HepG2 (cell line): ENCODE measurements around the gene PATL1. TPM values are rescaled to one million over a fixed set of nuclear protein-coding genes. Genes with fewer than 3 reads are reported as not detected.

Source experiments
- ATAC-seq: fragments of 200-7000 bp; cut with Tn5 transposase; 3 replicates; pipeline ENCODE4 v1.9.1; 2020; ENCODE audit warnings: mild to moderate bottlenecking, moderate library complexity
- BruUV-seq: library from RNA; stranded (reverse); fragments of 400-500 nt; replicated peaks from 2 replicates; lab custom pipeline; 2021; lab: Mats Ljungman, UMichigan
- CTCF ChIA-PET: fragments of 300-600 bp; formaldehyde crosslinking; extraction: SDS; loops from one replicate; lab custom pipeline; 2021; ENCODE audit warnings: low total read pairs, inconsistent platforms, low intra/inter-chr PET ratio; lab: Yijun Ruan, JAX
- POLR2A ChIA-PET: fragments of 350-600 bp; sonication (Branson Sonifier 250); formaldehyde crosslinking; loops from one replicate; lab custom pipeline; 2020; ENCODE audit warnings: antibody characterized with exemption, inconsistent platforms; lab: Yijun Ruan, JAX
- DNase-seq: peaks from one replicate; pipeline ENCODE4 v3.0.0-alpha.2; 2015; ENCODE audit warnings: low spot score
- FAIRE-seq: peaks from 3 replicates; lab custom pipeline; 2011; peaks lifted over from hg19 to GRCh38; lab: Jason Lieb, UNC
- H2AFZ ChIP-seq: one replicate; pipeline ENCODE4 v1.6.1; 2011; ENCODE audit warnings: low read length, inconsistent platforms
- H3K27ac ChIP-seq: fragments of 300-600 bp; 3 replicates; pipeline ENCODE4 v1.8.0; 2011; ENCODE audit warnings: mixed run types, mild to moderate bottlenecking, mixed read lengths, low read length, inconsistent platforms; ENCODE audit not compliant: insufficient read depth; ENCODE audit errors: extremely low read length
- H3K27me3 ChIP-seq, 2 experiments: fragments of 200-600 bp in 1 of 2; 2 replicates in 1 of 2; 3 replicates in 1 of 2; pipeline versions ENCODE4 v1.6.0 to v1.8.0; 2011; ENCODE audit warnings: low read length in 2 of 2, mild to moderate bottlenecking in 2 of 2, moderate library complexity in 2 of 2, inconsistent platforms in 1 of 2; ENCODE audit not compliant: insufficient read depth in 2 of 2, control insufficient read depth in 1 of 2
- H3K36me3 ChIP-seq, 2 experiments: fragments of 200-600 bp in 1 of 2; replicated peaks in 1 of 2; 2 replicates in 1 of 2; 3 replicates in 1 of 2; pipeline versions ENCODE4 v1.5.1 to v1.8.0; 2011; ENCODE audit warnings: low read length in 2 of 2, inconsistent platforms in 1 of 2; ENCODE audit not compliant: insufficient read depth in 2 of 2, control insufficient read depth in 1 of 2
- H3K4me1 ChIP-seq: 2 replicates; pipeline ENCODE4 v1.5.1; 2012; ENCODE audit warnings: low read length, inconsistent platforms; ENCODE audit not compliant: insufficient read depth
- H3K4me2 ChIP-seq: 2 replicates; pipeline ENCODE4 v1.6.0; 2011; ENCODE audit warnings: low read depth, low read length, inconsistent platforms
- H3K4me3 ChIP-seq, 3 experiments: fragments of 200-600 bp in 1 of 3; sonication (generic), shearing (Covaris generic) in 1 of 3; replicated peaks in 1 of 3; 2 replicates each; pipeline ENCODE4 v1.5.1; 2011 to 2016; ENCODE audit warnings: low read length in 3 of 3, inconsistent platforms in 2 of 3, low read depth in 2 of 3, mild to moderate bottlenecking in 2 of 3, control low read depth in 1 of 3, mixed read lengths in 1 of 3; ENCODE audit not compliant: insufficient read depth in 1 of 3
- H3K79me2 ChIP-seq: one replicate; pipeline ENCODE4 v1.6.1; 2011; ENCODE audit warnings: low read length, inconsistent platforms; ENCODE audit not compliant: insufficient read depth
- H3K9ac ChIP-seq: 2 replicates; pipeline ENCODE4 v1.6.0; 2011; ENCODE audit warnings: mild to moderate bottlenecking, low read depth, low read length, inconsistent platforms; ENCODE audit not compliant: insufficient read depth
- H3K9me3 ChIP-seq: 2 replicates; pipeline ENCODE4 v1.5.1; 2012; ENCODE audit warnings: mild to moderate bottlenecking, low read length
- H4K20me1 ChIP-seq: 2 replicates; pipeline ENCODE4 v1.6.0; 2011; ENCODE audit warnings: inconsistent platforms, mild to moderate bottlenecking, low read length, moderate library complexity; ENCODE audit not compliant: insufficient read depth
- CCDC6 ChIP-seq: sonication (generic); formaldehyde crosslinking; IDR thresholded peaks from 2 replicates; pipeline ENCODE4 v1.8.1; 2022; ENCODE audit warnings: mild to moderate bottlenecking, missing genetic modification reagents, moderate library complexity
- FOXP1 ChIP-seq, 2 experiments: fragments of 450-650 bp in 1 of 2; IDR thresholded peaks; 2 replicates each; pipeline ENCODE4 v1.6.1; 2017 to 2018; ENCODE audit warnings: antibody characterized with exemption in 1 of 2
- KMT2A ChIP-seq: sonication (generic); formaldehyde crosslinking; IDR thresholded peaks from 2 replicates; pipeline ENCODE4 v1.4.0; 2020; ENCODE audit warnings: missing genetic modification reagents
- NFAT5 ChIP-seq: sonication (generic); formaldehyde crosslinking; IDR thresholded peaks from 2 replicates; pipeline ENCODE4 v1.4.0; 2020; ENCODE audit warnings: missing genetic modification reagents
- NFIC ChIP-seq: IDR thresholded peaks from 2 replicates; pipeline ENCODE4 v1.6.1; 2012; ENCODE audit warnings: mild to moderate bottlenecking, low read length, inconsistent platforms
- RNF219 ChIP-seq: sonication (generic); formaldehyde crosslinking; IDR thresholded peaks from 2 replicates; pipeline ENCODE4 v1.5.0; 2020; ENCODE audit warnings: mild to moderate bottlenecking, missing genetic modification reagents
- ZNF264 ChIP-seq: sonication (generic); formaldehyde crosslinking; IDR thresholded peaks from 2 replicates; pipeline ENCODE4 v1.4.0; 2020; ENCODE audit warnings: missing genetic modification reagents
- ZNF382 ChIP-seq: sonication (generic); formaldehyde crosslinking; IDR thresholded peaks from 2 replicates; pipeline ENCODE4 v1.5.0; 2020; ENCODE audit warnings: missing genetic modification reagents, mild to moderate bottlenecking, borderline replicate concordance
- ZNF710 ChIP-seq: sonication (generic); formaldehyde crosslinking; IDR thresholded peaks from 2 replicates; pipeline ENCODE4 v1.5.0; 2020; ENCODE audit warnings: mild to moderate bottlenecking, missing genetic modification reagents, borderline replicate concordance
- ZNF781 ChIP-seq: sonication (generic); formaldehyde crosslinking; IDR thresholded peaks from 2 replicates; pipeline ENCODE4 v1.5.1; 2020; ENCODE audit warnings: borderline replicate concordance, mild to moderate bottlenecking, missing genetic modification reagents; ENCODE audit errors: not compliant biosample characterization
- ZSCAN21 ChIP-seq: sonication (generic); formaldehyde crosslinking; IDR thresholded peaks from 2 replicates; pipeline ENCODE4 v1.8.0; 2022; ENCODE audit warnings: mild to moderate bottlenecking, missing genetic modification reagents, moderate library complexity, borderline replicate concordance
- WGBS: methylation state at CpG from one replicate; pipeline ENCODE4 v1.1.6; 2017; ENCODE audit warnings: low lambda C conversion rate; 5-methylcytosine and 5-hydroxymethylcytosine counted together
- in situ Hi-C: cut with HindIII; loops from 2 replicates; pipeline ENCODE4 v1.10.0; 2017; ENCODE audit warnings: low pct_unique_long_range_greater_than_20kb; ENCODE audit not compliant: extremely low pct_ligation_motif_present
- intact Hi-C: fragments of 100-400 bp; cut with micrococcal nuclease; formaldehyde crosslinking; loops from one replicate; pipeline ENCODE4 v1.10.0; 2022; ENCODE audit not compliant: unreplicated experiment
- polyA plus RNA-seq, 8 experiments: library from polyadenylated mRNA; depleted of rRNA in 3 of 8; stranded (reverse) in 7 of 8; unstranded in 1 of 8; fragments of >200 nt; fragmentation: Illumina TruSeq in 4 of 8; extraction: Trizol in 4 of 8; gene quantifications; 2 replicates each; pipeline versions ENCODE4 v1.2.1 to v1.2.3, GENCODE V29; 2011 to 2016; ENCODE audit warnings: low read depth in 4 of 8, missing spikeins in 1 of 8, mixed read lengths in 1 of 8; ENCODE audit not compliant: insufficient read depth in 1 of 8
- total RNA-seq, 5 experiments: library from RNA; depleted of rRNA; stranded (reverse); fragments of >200 nt; fragmentation: Illumina TruSeq; extraction: Trizol; gene quantifications; 2 replicates each; pipeline ENCODE4 v1.2.3, GENCODE V29; 2016; ENCODE audit warnings: low read depth in 1 of 5

Gene PATL1
- total and polyA plus RNA-seq, 2 of the 13 experiments (the other 11 are each of a cell fraction or from before 2014, with no cell fraction given), result 12.9 to 26.8 TPM

GRCh38 chr11:59615637-59616395 lies 53.0 kb downstream of the PATL1 start, which contains the start of gene OSBP:
OSBP (minus strand) TSS chr11:59615774; CDS start chr11:59615664, 110 bp downstream.
- peaks cover 41% of the 10 kb centered on the region for H3K79me2 ChIP-seq
- H3K9me3 ChIP-seq, result no peaks in the 10 kb centered on the region
- peak; percentile 96 for ATAC-seq
- H3K4me3 ChIP-seq, result peak within 1 kb of the TSS; percentile 84 to 93 (median 90)
- ChIA-PET CTCF (no interaction called here), POLR2A (interaction anchor here (0.5 to 4.4 kb wide), 15 partner anchors 10 to 195 kb away, joined by 3 to 42 read pairs (median 4); partner anchors contain the start of genes MRPL16 and PATL1)
- no TSS peak for BruUV-seq
- H3K9ac ChIP-seq, result peak within 1 kb of the TSS; percentile 85
- in situ Hi-C loops, result no loop called here
- DNase-seq, result peak; percentile 99
- H3K27ac ChIP-seq, result peak within 1 kb of the TSS; percentile 80
- peaks cover 53% of the 10 kb centered on the region for H3K4me1 ChIP-seq
- H3K27me3 ChIP-seq, result no peaks in the 10 kb centered on the region; a peak in 1 of 5 replicates
- H3K4me2 ChIP-seq, result peak within 1 kb of the TSS; percentile 94
- WGBS, result 2% methylated on average over 26 of the region's 55 CpGs
- H3K36me3 ChIP-seq, result 0 out of 5 replicates have a peak, but pooled peaks cover 0 to 4% of the 10 kb centered on the region in 2 experiments
- intact Hi-C loops, result loop anchor here (1.0 to 2.0 kb wide), 2 partner anchors 53 to 65 kb away; partner anchors contain the start of gene PATL1
- peaks cover 8% of the 10 kb centered on the region for H4K20me1 ChIP-seq
- peak within 1 kb of the TSS; percentile 7 for H2AFZ ChIP-seq
- peak; percentile 99 for FAIRE-seq
- TF ChIP-seq NFIC, result no peak
- no peak for TF ChIP-seq CCDC6
- TF ChIP-seq RNF219, result no peak
- TF ChIP-seq NFAT5 (CRISPR knock-in tag), result no peak; the same call in 1 of the 2 replicates
- no peak for TF ChIP-seq ZSCAN21
- no peak for TF ChIP-seq FOXP1 (IDR thresholded peaks at IDR 0.05)
- no peak for TF ChIP-seq FOXP1 (CRISPR knock-in tag; IDR thresholded peaks at IDR 0.05)
- TF ChIP-seq ZNF781 (CRISPR knock-in tag), result no peak
- no peak for TF ChIP-seq KMT2A (CRISPR knock-in tag)
- no peak for TF ChIP-seq ZNF382 (CRISPR knock-in tag)
- TF ChIP-seq ZNF264 (CRISPR knock-in tag), result no peak
- no peak for TF ChIP-seq ZNF710 (CRISPR knock-in tag)
